IMR-90 (cell line): Measurements from ENCODE around the gene FZD4. TPM values are rescaled to one million over a fixed set of nuclear protein-coding genes. Genes with fewer than 3 reads are reported as not detected.

ENCODE experiments used
- ATAC-seq: fragments of 200-7000 bp; cut with Tn5 transposase; 2 replicates; pipeline ENCODE4 v1.9.1; 2020; ENCODE audit warnings: low read depth, mild to moderate bottlenecking, moderate library complexity
- BruUV-seq: library from RNA; stranded (reverse); fragments of 400-500 nt; replicated peaks from 2 replicates; lab custom pipeline; 2021; lab: Mats Ljungman, UMichigan
- CTCF ChIA-PET: fragments of 300-600 bp; formaldehyde crosslinking; extraction: SDS; loops from one replicate; lab custom pipeline; 2021; ENCODE audit warnings: antibody characterized with exemption; lab: Yijun Ruan, JAX
- POLR2A ChIA-PET: fragments of 300-600 bp; sonication (Branson Sonifier 250); formaldehyde crosslinking; loops from one replicate; lab custom pipeline; 2022; ENCODE audit warnings: antibody characterized with exemption; ENCODE audit not compliant: unreplicated experiment; lab: Charles Lee
- DNase-seq: peaks from one replicate; pipeline ENCODE4 v3.0.0; 2013
- H2AFZ ChIP-seq: replicated peaks from 2 replicates; pipeline ENCODE3; 2013; ENCODE audit warnings: low read length, mild to moderate bottlenecking; ENCODE audit not compliant: poor library complexity
- H2AK5ac ChIP-seq: 2 replicates; pipeline ENCODE4 v1.6.1; 2013; ENCODE audit warnings: low read depth, low read length, inconsistent platforms
- H2AK9ac ChIP-seq: replicated peaks from 2 replicates; pipeline ENCODE3; 2013; ENCODE audit warnings: mild to moderate bottlenecking, low read depth, low read length, moderate library complexity; ENCODE audit not compliant: poor library complexity
- H2BK120ac ChIP-seq: 2 replicates; pipeline ENCODE4 v1.6.1; 2013; ENCODE audit warnings: low read depth, low read length, inconsistent platforms
- H2BK15ac ChIP-seq: 3 replicates; pipeline ENCODE4 v1.6.1; 2013; ENCODE audit warnings: low read depth, low read length, inconsistent platforms
- H2BK20ac ChIP-seq: 2 replicates; pipeline ENCODE4 v1.6.1; 2013; ENCODE audit warnings: low read depth, mild to moderate bottlenecking, inconsistent platforms, low read length, moderate library complexity
- H2BK5ac ChIP-seq: 2 replicates; pipeline ENCODE4 v1.6.1; 2013; ENCODE audit warnings: mild to moderate bottlenecking, low read depth, low read length, inconsistent platforms; ENCODE audit not compliant: poor library complexity, severe bottlenecking
- H3K14ac ChIP-seq: replicated peaks from 2 replicates; pipeline ENCODE4 v1.6.1; 2013; ENCODE audit warnings: low read depth, low read length, inconsistent platforms
- H3K18ac ChIP-seq: 2 replicates; pipeline ENCODE4 v1.6.1; 2013; ENCODE audit warnings: low read depth, low read length, control low read depth
- H3K23ac ChIP-seq: 2 replicates; pipeline ENCODE4 v1.6.1; 2013; ENCODE audit warnings: low read depth, low read length, inconsistent platforms
- H3K27ac ChIP-seq: 2 replicates; pipeline ENCODE4 v1.5.1; 2013; ENCODE audit warnings: mild to moderate bottlenecking, control low read depth, low read length; ENCODE audit not compliant: insufficient read depth
- H3K27me3 ChIP-seq: 2 replicates; pipeline ENCODE4 v1.6.1; 2013; ENCODE audit warnings: low read length; ENCODE audit not compliant: control insufficient read depth, insufficient read depth
- H3K36me3 ChIP-seq: 2 replicates; pipeline ENCODE4 v1.6.1; 2013; ENCODE audit warnings: low read length, mixed read lengths; ENCODE audit not compliant: control insufficient read depth, insufficient read depth
- H3K4ac ChIP-seq: 2 replicates; pipeline ENCODE4 v1.6.1; 2013; ENCODE audit warnings: low read depth, low read length, inconsistent platforms
- H3K4me1 ChIP-seq: 2 replicates; pipeline ENCODE4 v1.6.1; 2013; ENCODE audit warnings: low read length, mixed read lengths; ENCODE audit not compliant: control insufficient read depth, insufficient read depth
- H3K4me2 ChIP-seq: 2 replicates; pipeline ENCODE4 v1.6.1; 2013; ENCODE audit warnings: low read depth, mild to moderate bottlenecking, control low read depth, low read length, moderate library complexity
- H3K4me3 ChIP-seq: 2 replicates; pipeline ENCODE4 v1.5.1; 2013; ENCODE audit warnings: low read depth, mild to moderate bottlenecking, control low read depth, low read length, moderate library complexity; ENCODE audit not compliant: insufficient read depth
- H3K56ac ChIP-seq: 2 replicates; pipeline ENCODE4 v1.6.1; 2013; ENCODE audit warnings: low read length, inconsistent platforms; ENCODE audit not compliant: insufficient read depth; ENCODE audit errors: extremely low read depth
- H3K79me1 ChIP-seq, 2 experiments: 2 replicates each; pipeline ENCODE4 v1.6.1; 2013; ENCODE audit warnings: low read length in 2 of 2, inconsistent platforms in 1 of 2, low read depth in 1 of 2
- H3K9ac ChIP-seq: 2 replicates; pipeline ENCODE4 v1.6.1; 2013; ENCODE audit warnings: low read depth, low read length, control low read depth
- H3K9me1 ChIP-seq: 2 replicates; pipeline ENCODE4 v1.6.1; 2013; ENCODE audit warnings: low read length, inconsistent platforms; ENCODE audit not compliant: insufficient read depth
- H3K9me3 ChIP-seq: 2 replicates; pipeline ENCODE4 v1.6.1; 2013; ENCODE audit warnings: low read length; ENCODE audit not compliant: control insufficient read depth, insufficient read depth
- H4K20me1 ChIP-seq: 2 replicates; pipeline ENCODE4 v1.6.1; 2013; ENCODE audit warnings: low read length, inconsistent platforms; ENCODE audit not compliant: insufficient read depth
- H4K5ac ChIP-seq: 2 replicates; pipeline ENCODE4 v1.6.1; 2013; ENCODE audit warnings: mild to moderate bottlenecking, low read depth, low read length, control low read depth
- H4K8ac ChIP-seq, 2 experiments: 2 replicates each; pipeline ENCODE4 v1.6.1; 2013; ENCODE audit warnings: low read depth in 2 of 2, low read length in 2 of 2, control low read depth in 1 of 2, inconsistent platforms in 1 of 2
- H4K91ac ChIP-seq: 2 replicates; pipeline ENCODE4 v1.6.1; 2013; ENCODE audit warnings: low read depth, low read length, inconsistent platforms; ENCODE audit not compliant: insufficient read depth
- BHLHE40 ChIP-seq: fragments of 150-350 bp; IDR thresholded peaks from 2 replicates; pipeline ENCODE4 v1.6.1; 2016; ENCODE audit warnings: mild to moderate bottlenecking, low read depth, low read length
- CEBPB ChIP-seq: IDR thresholded peaks from 2 replicates; pipeline ENCODE4 v1.6.1; 2012; ENCODE audit warnings: low read depth, low read length, improper control_type of control experiment
- CTCF ChIP-seq: conservative IDR thresholded peaks from 2 replicates; pipeline ENCODE4 v1.5.1; 2012; ENCODE audit warnings: mild to moderate bottlenecking, low read depth, low read length, improper control_type of control experiment
- ELK1 ChIP-seq: fragments of 150-350 bp; IDR thresholded peaks from 2 replicates; pipeline ENCODE4 v1.6.1; 2016; ENCODE audit warnings: low read depth, mild to moderate bottlenecking, low read length, moderate library complexity, borderline replicate concordance
- MAFK ChIP-seq: IDR thresholded peaks from 2 replicates; pipeline ENCODE4 v1.6.1; 2012; ENCODE audit warnings: low read depth, low read length, improper control_type of control experiment
- MAZ ChIP-seq: IDR thresholded peaks from 2 replicates; pipeline ENCODE4 v1.6.1; 2012; ENCODE audit warnings: low read depth, mild to moderate bottlenecking, low read length, improper control_type of control experiment, moderate library complexity, borderline replicate concordance
- NFE2L2 ChIP-seq: fragments of 150-350 bp; IDR thresholded peaks from 2 replicates; pipeline ENCODE4 v1.6.1; 2016; ENCODE audit warnings: low read depth, mild to moderate bottlenecking, low read length
- POLR2A ChIP-seq: IDR thresholded peaks from 2 replicates; pipeline ENCODE4 v1.6.1; 2012; ENCODE audit warnings: mild to moderate bottlenecking, low read depth, low read length
- RCOR1 ChIP-seq: IDR thresholded peaks from 2 replicates; pipeline ENCODE4 v1.6.1; 2012; ENCODE audit warnings: mild to moderate bottlenecking, low read length, improper control_type of control experiment; ENCODE audit not compliant: insufficient replicate concordance
- RFX5 ChIP-seq: IDR thresholded peaks from 2 replicates; pipeline ENCODE4 v1.8.0; 2012; ENCODE audit warnings: low read depth, mild to moderate bottlenecking, low read length, moderate library complexity
- WGBS, 2 experiments: methylation state at CpG; one replicate each; pipeline versions ENCODE4 v1.1.5 to v1.1.7; 2013; ENCODE audit warnings: missing lambda C conversion rate in 2 of 2; ENCODE audit not compliant: insufficient read length in 1 of 2; ENCODE audit errors: extremely low coverage in 2 of 2; 5-methylcytosine and 5-hydroxymethylcytosine counted together
- dilution Hi-C: fragments of 300-500 bp; cut with HindIII; formaldehyde crosslinking; loops from one replicate; pipeline ENCODE4 v1.14.3; 2018; ENCODE audit warnings: low sequenced_read_pairs; ENCODE audit not compliant: unreplicated experiment
- in situ Hi-C: fragments of 300-500 bp; cut with MboI; formaldehyde crosslinking; loops from 3 replicates; pipeline ENCODE4 v1.14.3; 2019; ENCODE audit warnings: low sequenced_read_pairs, inconsistent platforms, mixed read lengths
- intact Hi-C: fragments of 100-400 bp; cut with micrococcal nuclease; formaldehyde crosslinking; loops from 2 replicates; pipeline ENCODE4 v1.10.0; 2022
- polyA plus RNA-seq, 3 experiments: library from polyadenylated mRNA; depleted of rRNA; stranded (reverse); fragments of >200 nt; gene quantifications; 2 replicates each; pipeline ENCODE4 v1.2.3, GENCODE V29; 2012; ENCODE audit warnings: low replicate concordance in 1 of 3
- total RNA-seq: library from RNA; depleted of rRNA; stranded (reverse); fragments of >200 nt; gene quantifications from 2 replicates; pipeline ENCODE4 v1.2.3, GENCODE V29; 2012
- TF ChIP-seq, protein P1 (sequence below): fragments of 150-350 bp; IDR thresholded peaks from 2 replicates; pipeline ENCODE4 v1.6.1; 2017; ENCODE audit warnings: mild to moderate bottlenecking, antibody characterized with exemption, low read length, low read depth

FZD4 gene
- total and polyA plus RNA-seq, 2 of the 4 experiments (the other 2 are of a cell fraction): 3.7 to 7.7 TPM

GRCh38 chr11:86940122-86940777 lies 14.9 kb downstream of the FZD4 start:
- H3K23ac ChIP-seq: peak overlapping the region; percentile 26
- H2BK15ac ChIP-seq: peak overlapping the region; percentile 90; the same call in 2 of the 3 replicates
- ChIA-PET CTCF (interaction anchor here (1.0 to 1.6 kb wide), 7 partner anchors 16 to 481 kb away, joined by 4 to 9 read pairs (median 5); no protein-coding TSS in a partner anchor), POLR2A (interaction anchor here (0.6 kb wide), 1 partner anchor 10 kb away, joined by 14 read pairs; no protein-coding TSS in a partner anchor)
- no peaks in the 10 kb centered on the region for H3K79me1 ChIP-seq
- no peaks in the 10 kb centered on the region for H3K27me3 ChIP-seq
- H3K14ac ChIP-seq: peak overlapping the region; percentile 73
- DNase-seq (peak; percentile 83), ATAC-seq (peak; percentile 79)
- intact Hi-C loops (no loop called here), dilution Hi-C loops (no loop called here), in situ Hi-C loops (loop anchor here (5.0 to 25.0 kb wide), 2 partner anchors 347 to 472 kb away; no protein-coding TSS in a partner anchor)
- H2BK120ac ChIP-seq: peak overlapping the region; percentile 83
- peak overlapping the region; percentile 2 for H2AK9ac ChIP-seq
- no peak overlapping the region; the same call in 1 of the 2 replicates for H3K4me3 ChIP-seq
- H3K4ac ChIP-seq: peak overlapping the region; percentile 90
- 27% methylated on average over 3 of the region's 11 CpGs; no CpG with 5 or more reads in 1 of the 2 experiments for WGBS, 2 experiments
- H3K4me2 ChIP-seq: peak overlapping the region; percentile 77
- H4K91ac ChIP-seq: peak overlapping the region; percentile 64
- no peaks in the 10 kb centered on the region for H3K9me3 ChIP-seq
- H2AK5ac ChIP-seq: peak overlapping the region; percentile 32; the same call in 1 of the 2 replicates
- peak overlapping the region; percentile 87 for H2AFZ ChIP-seq
- peak overlapping the region; percentile 70 to 89; a peak in 3 of 4 replicates for H4K8ac ChIP-seq
- H2BK5ac ChIP-seq: peak overlapping the region; percentile 84
- peak overlapping the region; percentile 89 for H3K27ac ChIP-seq
- BruUV-seq: no TSS peak
- peak overlapping the region; percentile 59; the same call in 1 of the 2 replicates for H3K56ac ChIP-seq
- H3K9me1 ChIP-seq: 0 out of 2 replicates have a peak, but pooled peaks cover 5% of the 10 kb centered on the region
- peaks cover 16% of the 10 kb centered on the region for H3K4me1 ChIP-seq
- TF ChIP-seq CEBPB: 0 out of 2 replicates have a peak, but pooled peaks have one; percentile 3
- TF ChIP-seq MAFK: no peak
- TF ChIP-seq RFX5: no peak
- TF ChIP-seq NFE2L2: no peak
- no peak for TF ChIP-seq RCOR1
- no peak for TF ChIP-seq BHLHE40
- peak; percentile 78; the same call in 1 of the 2 replicates for TF ChIP-seq MAZ
- TF ChIP-seq ELK1: no peak
- TF ChIP-seq CTCF: peak; percentile 3; the same call in 1 of the 2 replicates
- TF ChIP-seq POLR2A: no peak
- TF ChIP-seq, protein P1, sequence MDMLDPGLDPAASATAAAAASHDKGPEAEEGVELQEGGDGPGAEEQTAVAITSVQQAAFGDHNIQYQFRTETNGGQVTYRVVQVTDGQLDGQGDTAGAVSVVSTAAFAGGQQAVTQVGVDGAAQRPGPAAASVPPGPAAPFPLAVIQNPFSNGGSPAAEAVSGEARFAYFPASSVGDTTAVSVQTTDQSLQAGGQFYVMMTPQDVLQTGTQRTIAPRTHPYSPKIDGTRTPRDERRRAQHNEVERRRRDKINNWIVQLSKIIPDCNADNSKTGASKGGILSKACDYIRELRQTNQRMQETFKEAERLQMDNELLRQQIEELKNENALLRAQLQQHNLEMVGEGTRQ: no peak
- H3K9ac ChIP-seq: peak overlapping the region; percentile 59
- H4K5ac ChIP-seq: peak overlapping the region; percentile 79
- H4K20me1 ChIP-seq: no peaks in the 10 kb centered on the region
- peak overlapping the region; percentile 78 for H2BK20ac ChIP-seq
- peak overlapping the region; percentile 83 for H3K18ac ChIP-seq
- no peaks in the 10 kb centered on the region for H3K36me3 ChIP-seq
